ENCODE data around the gene APOBEC3F.

DNA sequence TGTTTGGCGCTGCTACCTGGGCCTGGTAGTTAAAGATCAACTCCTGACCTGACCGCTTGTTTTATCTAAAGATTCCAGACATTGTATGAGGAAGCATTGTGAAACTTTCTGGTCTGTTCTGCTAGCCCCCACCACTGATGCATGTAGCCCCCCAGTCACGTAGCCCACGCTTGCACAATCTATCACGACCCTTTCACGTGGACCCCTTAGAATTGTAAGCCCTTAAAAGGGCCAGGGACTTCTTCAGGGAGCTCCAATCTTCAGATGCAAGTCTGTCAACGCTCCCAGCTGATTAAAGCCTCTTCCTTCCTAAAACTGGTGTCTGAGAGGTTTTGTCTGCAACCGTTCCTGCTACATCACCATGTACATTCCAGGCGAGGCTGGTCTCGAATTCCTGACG, 15.0 kb downstream of the APOBEC3F start:
- TF ChIP-seq, protein P1, sequence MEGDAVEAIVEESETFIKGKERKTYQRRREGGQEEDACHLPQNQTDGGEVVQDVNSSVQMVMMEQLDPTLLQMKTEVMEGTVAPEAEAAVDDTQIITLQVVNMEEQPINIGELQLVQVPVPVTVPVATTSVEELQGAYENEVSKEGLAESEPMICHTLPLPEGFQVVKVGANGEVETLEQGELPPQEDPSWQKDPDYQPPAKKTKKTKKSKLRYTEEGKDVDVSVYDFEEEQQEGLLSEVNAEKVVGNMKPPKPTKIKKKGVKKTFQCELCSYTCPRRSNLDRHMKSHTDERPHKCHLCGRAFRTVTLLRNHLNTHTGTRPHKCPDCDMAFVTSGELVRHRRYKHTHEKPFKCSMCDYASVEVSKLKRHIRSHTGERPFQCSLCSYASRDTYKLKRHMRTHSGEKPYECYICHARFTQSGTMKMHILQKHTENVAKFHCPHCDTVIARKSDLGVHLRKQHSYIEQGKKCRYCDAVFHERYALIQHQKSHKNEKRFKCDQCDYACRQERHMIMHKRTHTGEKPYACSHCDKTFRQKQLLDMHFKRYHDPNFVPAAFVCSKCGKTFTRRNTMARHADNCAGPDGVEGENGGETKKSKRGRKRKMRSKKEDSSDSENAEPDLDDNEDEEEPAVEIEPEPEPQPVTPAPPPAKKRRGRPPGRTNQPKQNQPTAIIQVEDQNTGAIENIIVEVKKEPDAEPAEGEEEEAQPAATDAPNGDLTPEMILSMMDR (IDR thresholded peaks at IDR 0.05): no peak
- TF ChIP-seq POLR2A (IDR thresholded peaks at IDR 0.05): no peak

Data from right lobe of liver (tissue), 4 donors.